Right kidney (tissue), 1 donor: ENCODE results near the gene DHRS9.
"Not testable (repeated sequence)": the region's sequence is repeated elsewhere in the genome, so short reads cannot be mapped to it uniquely, and the experiment has no call there.

Source experiments
- DNase-seq: peaks from one replicate; pipeline ENCODE4 v3.0.0-alpha.2; 2016

Gene DHRS9

GRCh38 chr2:169095621-169096105 is 26.3 kb downstream of the DHRS9 start:
- DNase-seq = no peak

- no peak for DNase-seq
Measured at GRCh38 chr2:169104848-169105247, 35.5 kb downstream of the DHRS9 start.

DNA sequence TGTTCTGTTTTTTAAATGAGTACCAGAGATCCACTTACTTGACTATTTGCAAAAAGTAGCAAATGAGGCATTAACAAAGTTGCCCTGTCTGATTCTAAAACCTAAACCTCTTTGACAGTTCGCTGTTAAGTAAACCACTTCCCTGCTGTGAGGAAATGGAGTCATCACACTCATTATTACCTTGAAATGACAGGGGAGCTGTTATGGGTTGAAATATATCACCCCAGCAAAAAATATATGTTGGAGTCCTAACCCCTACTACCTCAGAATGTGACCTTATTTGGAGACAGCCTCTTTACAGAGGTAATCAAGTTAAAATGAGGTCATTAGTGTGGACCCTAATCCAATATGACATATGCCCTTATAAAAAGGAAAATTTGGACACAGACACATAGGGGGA is 36.1 kb downstream of the DHRS9 start:
- DNase-seq = no peak

DNA sequence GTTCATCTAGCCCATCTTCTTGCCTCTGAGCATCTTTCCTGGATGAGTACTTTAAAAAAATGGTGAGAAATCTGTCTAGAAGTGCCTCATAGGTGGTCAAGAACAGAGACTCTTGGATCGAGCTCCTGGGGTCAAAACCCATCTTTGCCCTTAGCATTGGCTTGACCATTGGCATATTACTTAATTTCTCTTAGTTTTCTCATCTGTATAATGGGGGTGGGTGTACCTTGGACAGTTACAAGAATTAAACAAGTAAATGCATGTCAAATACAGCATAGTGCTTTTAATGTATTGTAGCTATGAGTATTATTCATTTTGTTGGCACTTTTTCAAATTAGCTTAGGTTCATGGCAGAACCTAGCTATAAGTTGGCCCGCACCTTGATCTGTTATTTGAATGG is 36.8 kb downstream of the DHRS9 start:
- DNase-seq = no peak

DNA sequence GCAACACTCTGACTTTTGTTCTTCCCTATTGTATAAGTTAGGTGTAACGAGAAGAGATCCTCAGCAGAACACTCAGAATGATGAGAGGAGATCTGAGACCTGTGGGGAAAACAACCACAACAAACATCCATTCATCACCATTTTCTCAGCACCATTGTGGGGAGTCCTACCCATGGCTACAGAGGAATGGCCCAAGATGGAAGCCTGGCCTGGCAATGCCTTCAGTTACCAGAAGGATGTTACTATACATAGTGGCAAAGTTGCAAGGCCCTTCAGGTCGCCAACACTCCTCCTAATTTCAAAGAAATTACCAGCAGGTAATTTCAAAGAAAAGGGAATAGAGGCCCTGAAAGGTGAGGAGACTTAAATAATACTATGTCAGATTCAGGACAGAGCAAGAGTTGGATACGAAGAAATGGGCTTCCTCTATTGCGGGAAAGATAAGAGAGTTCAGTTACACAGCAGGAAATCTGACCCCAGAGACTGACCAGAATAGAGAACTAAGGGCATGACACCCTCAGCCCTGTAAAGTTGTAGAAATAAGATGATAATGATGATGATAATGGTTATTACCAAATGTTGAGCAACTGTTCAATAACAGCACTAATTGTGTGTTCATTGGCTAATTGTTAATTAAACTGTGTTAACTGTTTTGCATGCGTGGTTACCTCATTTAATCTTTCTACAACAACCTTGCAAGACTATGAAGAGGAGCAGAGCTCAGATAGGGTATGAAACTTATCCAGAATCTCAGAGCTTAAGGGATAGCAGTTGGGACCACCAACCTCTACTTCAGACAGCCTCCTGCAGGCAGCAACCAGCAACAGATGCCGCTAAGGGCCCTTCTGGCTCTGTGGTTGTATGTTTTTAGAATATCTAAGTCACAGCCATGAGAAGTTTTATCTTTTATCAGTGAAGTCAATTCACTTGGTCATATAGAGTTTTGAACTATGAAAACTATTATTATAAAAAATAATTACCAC is 37.5 kb downstream of the DHRS9 start:
- DNase-seq = no peak

- DNase-seq = no peak
Measured at GRCh38 chr2:169107645-169108044, 38.3 kb downstream of the DHRS9 start.

DNA sequence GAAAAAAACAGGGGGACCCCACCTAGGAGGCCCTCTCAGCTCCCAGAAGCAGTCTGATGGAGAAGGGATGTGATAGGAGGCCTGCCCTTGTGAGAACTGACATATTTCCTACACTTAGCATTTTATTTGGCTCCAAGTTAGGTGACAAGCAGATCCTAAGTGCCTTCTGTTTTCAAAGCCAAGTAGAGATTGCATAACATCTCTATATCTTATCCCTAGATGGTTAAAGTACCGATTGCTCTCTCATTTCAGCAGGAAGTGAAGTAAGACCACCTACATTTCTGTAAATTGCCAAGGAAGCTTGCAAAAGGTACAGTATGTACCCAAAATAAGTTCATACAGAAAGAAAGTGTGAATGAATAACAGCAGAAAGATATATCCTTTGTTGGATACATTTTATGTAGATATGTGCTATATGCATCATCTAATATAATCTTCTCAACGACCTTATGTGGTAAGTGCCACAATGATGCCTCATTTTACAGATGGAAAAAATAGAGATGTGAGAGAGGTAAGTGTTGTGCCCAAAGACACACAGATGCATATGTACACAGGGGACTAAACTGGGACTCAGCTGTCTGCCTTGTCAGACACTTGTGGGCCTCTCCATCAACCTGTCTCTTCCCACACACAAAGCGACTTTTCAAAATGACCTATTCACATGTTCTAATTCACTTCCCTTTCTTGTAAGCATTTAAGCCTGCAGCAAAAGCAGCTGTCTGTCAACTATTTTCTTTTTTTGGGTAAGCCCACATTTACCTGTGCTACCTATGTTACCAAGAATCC is 38.9 kb downstream of the DHRS9 start:
- no peak for DNase-seq

DNA sequence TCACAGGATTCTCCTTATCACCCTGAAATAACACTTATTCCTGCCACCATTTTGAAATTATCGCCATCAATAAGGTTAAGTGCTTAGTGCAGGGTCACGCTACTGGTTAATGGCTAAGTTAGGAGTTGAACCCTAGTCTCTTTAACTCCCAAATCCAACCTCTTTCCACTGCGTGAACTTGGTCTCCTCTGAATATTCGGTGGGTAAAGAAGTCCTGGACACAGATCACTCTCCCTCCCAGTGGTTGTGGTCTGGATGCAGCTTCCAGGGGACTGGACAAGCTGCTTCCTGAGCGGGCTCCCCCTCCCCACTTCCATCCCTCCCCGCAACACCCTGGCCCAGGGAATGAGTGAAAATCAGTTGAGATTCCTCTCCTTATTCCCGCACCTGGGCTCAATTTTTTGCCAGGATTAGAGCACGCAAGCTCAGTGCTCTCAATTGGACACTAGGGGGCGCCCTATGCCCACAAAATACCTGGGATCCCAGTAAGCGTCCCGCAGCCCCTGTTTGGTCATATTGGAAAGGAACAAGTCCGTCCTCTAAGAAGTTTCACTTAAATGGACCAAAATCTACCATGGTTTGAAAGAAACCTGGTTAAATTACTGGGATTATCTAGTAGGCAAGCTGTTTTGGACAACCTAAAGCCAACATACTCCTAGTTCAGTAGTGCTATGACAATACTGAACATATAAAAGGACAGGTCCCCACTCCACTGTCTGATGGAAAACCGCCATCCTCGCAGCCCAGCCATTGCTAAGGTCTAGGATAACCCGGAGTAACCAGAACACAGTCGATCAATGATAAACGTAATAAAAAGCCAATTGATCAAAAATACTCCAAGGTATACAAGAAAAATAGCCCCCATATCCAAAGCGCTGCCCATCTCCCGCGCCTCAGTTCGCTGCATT is 40.4 kb downstream of the DHRS9 start:
- peak; percentile 42 for DNase-seq

GRCh38 chr2:169110419-169110818 is 41.1 kb downstream of the DHRS9 start:
- DNase-seq = no peak

- no peak for DNase-seq
Measured at GRCh38 chr2:169110916-169111315, 41.6 kb downstream of the DHRS9 start.

GRCh38 chr2:169112841-169113240 is 43.5 kb downstream of the DHRS9 start:
- DNase-seq = no peak

DNA sequence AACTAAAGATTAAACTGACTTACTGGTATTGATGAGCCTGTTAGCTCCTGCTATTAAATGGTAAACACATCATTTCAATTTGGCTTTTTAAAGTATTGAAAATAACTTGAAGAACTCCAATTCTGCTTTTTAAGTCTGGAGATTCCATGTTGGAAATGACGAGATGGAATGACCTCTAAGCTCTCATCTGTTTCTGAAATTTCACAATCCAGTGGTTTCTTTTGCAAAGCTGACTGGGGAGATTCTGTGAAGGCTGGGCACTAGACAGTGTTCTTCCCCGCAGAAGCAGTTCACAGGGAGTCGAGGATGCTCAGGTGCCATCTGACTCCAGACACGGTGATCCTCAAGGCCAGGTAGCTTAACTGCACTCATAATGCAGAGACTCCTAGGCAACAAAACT is 44.7 kb downstream of the DHRS9 start:
- DNase-seq = no peak

- no peak for DNase-seq
Measured at GRCh38 chr2:169116327-169116726, 47.0 kb downstream of the DHRS9 start.

GRCh38 chr2:169116993-169117392 is 47.6 kb downstream of the DHRS9 start:
- DNase-seq = no peak

DNA sequence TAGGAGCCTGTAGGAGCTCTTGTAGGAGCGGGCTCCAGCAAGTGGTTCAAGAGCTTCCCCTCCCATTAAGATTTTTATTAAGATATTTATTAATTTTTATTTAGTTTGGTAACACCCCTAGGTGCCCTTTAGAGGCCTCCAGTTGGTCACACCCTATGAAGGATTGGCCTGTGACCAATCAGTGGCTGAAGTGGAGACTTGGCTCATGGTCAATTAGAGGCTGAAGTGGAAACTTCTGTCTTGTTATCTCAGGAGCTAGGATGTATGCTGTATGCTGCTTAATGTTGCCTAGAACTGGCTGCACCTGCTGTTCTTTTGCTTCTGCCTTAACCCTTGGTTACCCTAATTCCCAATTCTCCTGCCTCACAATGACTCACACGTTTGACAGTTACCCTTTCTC is 48.7 kb downstream of the DHRS9 start:
- no peak for DNase-seq

DNA sequence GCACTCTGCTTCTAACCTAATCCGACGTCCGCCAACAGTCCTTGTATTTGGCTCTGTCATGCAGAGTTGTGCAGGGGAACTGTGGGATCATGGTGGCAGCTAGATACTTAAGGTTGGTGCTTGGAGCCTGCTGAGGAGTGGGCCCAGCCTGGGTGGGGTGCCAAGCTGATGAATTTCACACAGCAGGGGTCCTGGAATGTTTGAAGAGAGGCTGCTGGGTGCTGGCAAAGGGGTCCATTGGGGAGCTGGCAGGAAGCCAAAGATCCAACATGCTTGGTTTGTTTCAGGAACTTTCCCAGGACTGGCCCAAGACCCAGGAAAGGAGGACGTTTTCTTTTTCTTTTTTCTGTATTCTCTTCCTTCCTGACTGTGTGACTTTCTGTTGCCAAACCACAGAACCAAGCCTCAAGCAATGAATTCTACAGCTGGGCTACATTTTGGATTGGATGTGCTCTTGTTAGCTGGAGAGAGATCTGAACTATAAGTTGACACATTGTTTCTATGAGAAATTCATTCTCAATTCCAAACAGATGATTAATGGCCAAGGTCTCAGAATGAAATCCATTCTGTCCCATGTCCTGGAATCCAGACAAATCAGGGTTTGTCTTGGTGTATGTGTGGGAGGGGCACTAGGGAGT is 49.9 kb downstream of the DHRS9 start:
- no peak for DNase-seq

- DNase-seq = no peak
Measured at GRCh38 chr2:169119851-169120250, 50.5 kb downstream of the DHRS9 start.

- no peak for DNase-seq
Measured at GRCh38 chr2:169129703-169130243, 60.4 kb downstream of the DHRS9 start.

- DNase-seq = no peak
Measured at GRCh38 chr2:169131587-169132512, 62.5 kb downstream of the DHRS9 start.

DNA sequence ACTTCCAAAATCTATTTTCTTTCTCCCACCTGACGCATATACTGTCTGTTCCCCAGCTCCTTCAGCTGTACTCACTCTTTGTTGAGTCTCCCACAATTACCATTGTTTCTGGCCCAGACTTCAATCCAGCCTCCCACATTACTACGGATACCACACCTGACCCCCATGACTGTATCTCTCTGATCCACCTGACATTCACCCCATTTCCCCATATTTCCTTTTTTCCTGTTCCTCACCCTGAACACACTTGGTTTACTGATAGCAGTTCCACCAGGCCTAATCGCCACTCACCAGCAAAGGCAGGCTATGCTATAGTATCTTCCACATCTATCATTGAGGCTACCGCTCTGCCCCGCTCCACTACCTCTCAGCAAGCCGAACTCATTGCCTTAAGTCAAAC is 64.9 kb downstream of the DHRS9 start:
- not testable (repeated sequence) for DNase-seq
